K562 (cell line): ENCODE data around the gene TMEM225B. TPM values are rescaled to one million over a fixed set of nuclear protein-coding genes. Genes with fewer than 3 reads are reported as not detected.

Experiments
- COPS2 ChIP-seq: fragments of 450-650 bp; conservative IDR thresholded peaks from 2 replicates; pipeline ENCODE4 v1.6.1; 2016; ENCODE audit warnings: mild to moderate bottlenecking, moderate library complexity
- CREB1 ChIP-seq, 2 experiments: sonication (generic) in 1 of 2; formaldehyde crosslinking in 1 of 2; IDR thresholded peaks; 2 replicates each; pipeline versions ENCODE4 v1.6.1 to v1.8.0; 2012 to 2022; ENCODE audit warnings: inconsistent platforms in 1 of 2, mild to moderate bottlenecking in 1 of 2, missing genetic modification reagents in 1 of 2, moderate library complexity in 1 of 2
- CREBBP ChIP-seq: IDR thresholded peaks from one replicate; pipeline ENCODE4 v1.6.1; 2012; ENCODE audit warnings: low read depth, mild to moderate bottlenecking, control low read depth, inconsistent platforms, low read length
- DPF2 ChIP-seq: fragments of 450-650 bp; IDR thresholded peaks from 2 replicates; pipeline ENCODE4 v1.6.1; 2016
- JUN ChIP-seq, 2 experiments: sonication (generic) in 1 of 2; formaldehyde crosslinking in 1 of 2; IDR thresholded peaks; 2 replicates each; pipeline versions ENCODE4 v1.6.1 to v1.8.0; 2012 to 2022; ENCODE audit warnings: borderline replicate concordance in 2 of 2, mild to moderate bottlenecking in 2 of 2, improper control_type of control experiment in 1 of 2, low read depth in 1 of 2, low read length in 1 of 2, missing genetic modification reagents in 1 of 2
- NFE2L1 ChIP-seq: fragments of 450-650 bp; IDR thresholded peaks from 2 replicates; pipeline ENCODE4 v1.6.1; 2016; ENCODE audit warnings: missing genetic modification characterization, low read depth, mild to moderate bottlenecking, missing compliant biosample characterization, moderate library complexity, borderline replicate concordance
- POLR2AphosphoS2 ChIP-seq: IDR thresholded peaks from 2 replicates; pipeline ENCODE4 v1.6.1; 2012; ENCODE audit warnings: low read length, improper control_type of control experiment
- RBM14 ChIP-seq: fragments of 200-400 bp; formaldehyde crosslinking; IDR thresholded peaks from 2 replicates; pipeline ENCODE4 v1.6.1; 2018; ENCODE audit warnings: low read depth, mild to moderate bottlenecking, low read length, moderate library complexity, borderline replicate concordance; ENCODE audit not compliant: insufficient read depth
- RBM22 ChIP-seq: fragments of 200-400 bp; formaldehyde crosslinking; IDR thresholded peaks from 2 replicates; pipeline ENCODE4 v1.6.1; 2018; ENCODE audit warnings: low read length, low read depth; ENCODE audit not compliant: poor library complexity, severe bottlenecking
- SNIP1 ChIP-seq: fragments of 450-650 bp; IDR thresholded peaks from 2 replicates; pipeline ENCODE4 v1.7.1; 2017; ENCODE audit warnings: low read depth, mild to moderate bottlenecking
- SOX6 ChIP-seq: fragments of 450-650 bp; IDR thresholded peaks from 2 replicates; pipeline ENCODE4 v1.6.1; 2014; ENCODE audit warnings: mild to moderate bottlenecking
- XRCC4 ChIP-seq: IDR thresholded peaks from one replicate; pipeline ENCODE4 v1.6.1; 2011; ENCODE audit not compliant: insufficient read depth, insufficient read length; ENCODE audit errors: extremely low read depth
- ZNF561 ChIP-seq: fragments of 450-650 bp; formaldehyde crosslinking; conservative IDR thresholded peaks from 2 replicates; pipeline ENCODE4 v1.4.0; 2020; ENCODE audit warnings: mild to moderate bottlenecking, moderate library complexity
- polyA plus RNA-seq, 8 experiments: library from polyadenylated mRNA; depleted of rRNA in 4 of 8; stranded (reverse) in 5 of 8; unstranded in 3 of 8; fragments of >200 nt; fragmentation: Nextera tagmentation in 2 of 8; fragmentation: Illumina TruSeq in 1 of 8; extraction: Ambion mirVana in 2 of 8; extraction: Trizol in 1 of 8; gene quantifications; 2 replicates each; pipeline versions ENCODE4 v1.2.1 to v1.2.3, GENCODE V29; 2011 to 2014; ENCODE audit warnings: inconsistent platforms in 1 of 8, missing spikeins in 1 of 8
- total RNA-seq, 7 experiments: library from RNA; depleted of rRNA in 6 of 7; stranded (reverse); fragments of >200 nt in 6 of 7; fragmentation: Illumina TruSeq in 2 of 7; extraction: Trizol in 2 of 7; gene quantifications; 2 replicates each; pipeline versions ENCODE4 v1.2.1 to v1.2.3, GENCODE V29; 2011 to 2021; ENCODE audit warnings: low replicate concordance in 1 of 7
- TF ChIP-seq, protein P1 (sequence below): sonication (generic); formaldehyde crosslinking; IDR thresholded peaks from 2 replicates; pipeline ENCODE4 v1.8.0; 2023; ENCODE audit warnings: mild to moderate bottlenecking, missing genetic modification reagents
- TF ChIP-seq, protein P2 (sequence below): IDR thresholded peaks from 2 replicates; pipeline ENCODE4 v1.6.1; 2012; ENCODE audit warnings: low read depth, low read length, improper control_type of control experiment, borderline replicate concordance
- TF ChIP-seq, protein P3 (sequence below): fragments of 250-450 bp; sonication (Bioruptor Pico); IDR thresholded peaks from 2 replicates; pipeline ENCODE4 v1.5.0; 2020; ENCODE audit warnings: mild to moderate bottlenecking, borderline replicate concordance
- TF ChIP-seq, protein P4 (sequence below): fragments of 250-450 bp; sonication (Bioruptor Pico); IDR thresholded peaks from 2 replicates; pipeline ENCODE4 v1.8.0; 2022; ENCODE audit warnings: moderate library complexity, mild to moderate bottlenecking, inconsistent platforms

TMEM225B gene
- total and polyA plus RNA-seq, 9 of the 15 experiments (the other 6 are each of a cell fraction or from before 2014, with no cell fraction given) = 0.08 to 0.73 (median 0.56) TPM

DNA sequence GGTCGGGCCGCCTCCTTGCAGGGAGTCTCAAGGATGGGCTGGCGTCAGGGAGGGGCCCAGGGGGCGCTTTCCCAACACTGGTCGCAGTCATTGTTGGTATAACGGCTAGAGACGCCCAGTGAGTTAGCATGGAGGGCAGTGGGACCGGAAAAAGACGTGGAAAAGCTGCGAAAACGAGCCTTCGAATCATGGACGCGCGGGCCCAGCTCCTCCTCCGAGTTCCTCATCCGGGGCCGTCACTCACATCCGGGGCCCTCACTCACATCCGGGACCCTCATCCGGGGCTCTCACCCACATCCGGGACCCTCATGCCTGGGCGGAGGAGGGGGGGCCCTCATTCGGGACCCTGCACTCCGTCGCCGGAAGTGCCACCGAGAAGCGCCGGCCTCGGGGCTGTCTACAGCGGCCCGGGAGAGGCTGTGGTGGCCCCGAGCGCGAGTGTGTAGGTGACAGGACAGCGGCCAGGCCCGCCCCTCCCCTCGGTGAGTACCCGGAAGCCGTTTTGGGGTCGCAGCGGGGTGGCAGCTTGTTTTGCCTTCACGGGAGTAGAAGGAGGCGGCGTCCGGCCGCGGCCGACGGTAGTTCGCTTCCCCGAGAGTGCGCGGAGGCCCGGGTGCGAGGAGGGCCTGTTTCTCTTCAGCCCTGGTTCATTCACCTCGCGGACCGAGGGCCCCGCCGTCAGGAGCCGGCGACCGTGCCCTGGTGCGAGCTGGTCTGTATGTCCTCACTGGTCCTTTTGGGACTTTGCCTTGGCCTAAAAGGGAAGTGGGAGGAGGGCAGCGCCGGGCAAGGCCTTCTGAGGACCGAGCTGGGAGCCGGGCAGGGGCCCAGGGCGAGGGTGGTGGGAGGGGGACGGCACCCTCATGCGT is 39.5 kb upstream of the TMEM225B start, which contains the start of gene ZNF655 (continued):
- TF ChIP-seq POLR2AphosphoS2 = peak; percentile 84; the same call in 1 of the 2 replicates
- TF ChIP-seq CREBBP = no peak
- TF ChIP-seq, protein P1, sequence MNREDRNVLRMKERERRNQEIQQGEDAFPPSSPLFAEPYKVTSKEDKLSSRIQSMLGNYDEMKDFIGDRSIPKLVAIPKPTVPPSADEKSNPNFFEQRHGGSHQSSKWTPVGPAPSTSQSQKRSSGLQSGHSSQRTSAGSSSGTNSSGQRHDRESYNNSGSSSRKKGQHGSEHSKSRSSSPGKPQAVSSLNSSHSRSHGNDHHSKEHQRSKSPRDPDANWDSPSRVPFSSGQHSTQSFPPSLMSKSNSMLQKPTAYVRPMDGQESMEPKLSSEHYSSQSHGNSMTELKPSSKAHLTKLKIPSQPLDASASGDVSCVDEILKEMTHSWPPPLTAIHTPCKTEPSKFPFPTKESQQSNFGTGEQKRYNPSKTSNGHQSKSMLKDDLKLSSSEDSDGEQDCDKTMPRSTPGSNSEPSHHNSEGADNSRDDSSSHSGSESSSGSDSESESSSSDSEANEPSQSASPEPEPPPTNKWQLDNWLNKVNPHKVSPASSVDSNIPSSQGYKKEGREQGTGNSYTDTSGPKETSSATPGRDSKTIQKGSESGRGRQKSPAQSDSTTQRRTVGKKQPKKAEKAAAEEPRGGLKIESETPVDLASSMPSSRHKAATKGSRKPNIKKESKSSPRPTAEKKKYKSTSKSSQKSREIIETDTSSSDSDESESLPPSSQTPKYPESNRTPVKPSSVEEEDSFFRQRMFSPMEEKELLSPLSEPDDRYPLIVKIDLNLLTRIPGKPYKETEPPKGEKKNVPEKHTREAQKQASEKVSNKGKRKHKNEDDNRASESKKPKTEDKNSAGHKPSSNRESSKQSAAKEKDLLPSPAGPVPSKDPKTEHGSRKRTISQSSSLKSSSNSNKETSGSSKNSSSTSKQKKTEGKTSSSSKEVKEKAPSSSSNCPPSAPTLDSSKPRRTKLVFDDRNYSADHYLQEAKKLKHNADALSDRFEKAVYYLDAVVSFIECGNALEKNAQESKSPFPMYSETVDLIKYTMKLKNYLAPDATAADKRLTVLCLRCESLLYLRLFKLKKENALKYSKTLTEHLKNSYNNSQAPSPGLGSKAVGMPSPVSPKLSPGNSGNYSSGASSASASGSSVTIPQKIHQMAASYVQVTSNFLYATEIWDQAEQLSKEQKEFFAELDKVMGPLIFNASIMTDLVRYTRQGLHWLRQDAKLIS = no peak; the same call in none of the 2 replicates
- TF ChIP-seq ZNF561 (CRISPR knock-in tag) = no peak
- TF ChIP-seq XRCC4 = no peak
- TF ChIP-seq, protein P2, sequence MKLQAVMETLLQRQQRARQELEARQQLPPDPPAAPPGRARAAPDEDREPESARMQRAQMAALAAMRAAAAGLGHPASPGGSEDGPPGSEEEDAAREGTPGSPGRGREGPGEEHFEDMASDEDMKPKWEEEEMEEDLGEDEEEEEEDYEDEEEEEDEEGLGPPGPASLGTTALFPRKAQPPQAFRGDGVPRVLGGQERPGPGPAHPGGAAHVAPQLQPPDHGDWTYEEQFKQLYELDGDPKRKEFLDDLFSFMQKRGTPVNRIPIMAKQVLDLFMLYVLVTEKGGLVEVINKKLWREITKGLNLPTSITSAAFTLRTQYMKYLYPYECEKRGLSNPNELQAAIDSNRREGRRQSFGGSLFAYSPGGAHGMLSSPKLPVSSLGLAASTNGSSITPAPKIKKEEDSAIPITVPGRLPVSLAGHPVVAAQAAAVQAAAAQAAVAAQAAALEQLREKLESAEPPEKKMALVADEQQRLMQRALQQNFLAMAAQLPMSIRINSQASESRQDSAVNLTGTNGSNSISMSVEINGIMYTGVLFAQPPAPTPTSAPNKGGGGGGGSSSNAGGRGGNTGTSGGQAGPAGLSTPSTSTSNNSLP = no peak
- no peak for TF ChIP-seq SNIP1
- TF ChIP-seq RBM14 = peak; percentile 81; the same call in 1 of the 2 replicates
- TF ChIP-seq CREB1 (IDR thresholded peaks at IDR 0.05) = peak; percentile 34
- TF ChIP-seq CREB1 (CRISPR knock-in tag; IDR thresholded peaks at IDR 0.05) = peak; percentile 67
- peak; percentile 32; the same call in 1 of the 2 replicates for TF ChIP-seq JUN (IDR thresholded peaks at IDR 0.05; ENCODE audit: borderline replicate concordance, low read depth, low read length)
- 0 out of 2 replicates have a peak, but pooled peaks have one; percentile 37 for TF ChIP-seq JUN (CRISPR knock-in tag; IDR thresholded peaks at IDR 0.05; ENCODE audit: borderline replicate concordance)
- TF ChIP-seq NFE2L1 (tag) = no peak
- TF ChIP-seq SOX6 = no peak
- no peak; the same call in 1 of the 2 replicates for TF ChIP-seq DPF2
- peak; percentile 98 for TF ChIP-seq RBM22
- TF ChIP-seq COPS2 = no peak
- TF ChIP-seq, protein P3, sequence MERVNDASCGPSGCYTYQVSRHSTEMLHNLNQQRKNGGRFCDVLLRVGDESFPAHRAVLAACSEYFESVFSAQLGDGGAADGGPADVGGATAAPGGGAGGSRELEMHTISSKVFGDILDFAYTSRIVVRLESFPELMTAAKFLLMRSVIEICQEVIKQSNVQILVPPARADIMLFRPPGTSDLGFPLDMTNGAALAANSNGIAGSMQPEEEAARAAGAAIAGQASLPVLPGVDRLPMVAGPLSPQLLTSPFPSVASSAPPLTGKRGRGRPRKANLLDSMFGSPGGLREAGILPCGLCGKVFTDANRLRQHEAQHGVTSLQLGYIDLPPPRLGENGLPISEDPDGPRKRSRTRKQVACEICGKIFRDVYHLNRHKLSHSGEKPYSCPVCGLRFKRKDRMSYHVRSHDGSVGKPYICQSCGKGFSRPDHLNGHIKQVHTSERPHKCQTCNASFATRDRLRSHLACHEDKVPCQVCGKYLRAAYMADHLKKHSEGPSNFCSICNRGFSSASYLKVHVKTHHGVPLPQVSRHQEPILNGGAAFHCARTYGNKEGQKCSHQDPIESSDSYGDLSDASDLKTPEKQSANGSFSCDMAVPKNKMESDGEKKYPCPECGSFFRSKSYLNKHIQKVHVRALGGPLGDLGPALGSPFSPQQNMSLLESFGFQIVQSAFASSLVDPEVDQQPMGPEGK (CRISPR knock-in tag) = 0 out of 2 replicates have a peak, but pooled peaks have one; percentile 41
- TF ChIP-seq, protein P4, sequence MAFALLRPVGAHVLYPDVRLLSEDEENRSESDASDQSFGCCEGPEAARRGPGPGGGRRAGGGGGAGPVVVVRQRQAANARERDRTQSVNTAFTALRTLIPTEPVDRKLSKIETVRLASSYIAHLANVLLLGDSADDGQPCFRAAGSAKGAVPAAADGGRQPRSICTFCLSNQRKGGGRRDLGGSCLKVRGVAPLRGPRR (CRISPR knock-in tag) = no peak
